ENCODE results near the gene DGKB. TPM values are rescaled to one million over a fixed set of nuclear protein-coding genes. Genes with fewer than 3 reads are reported as not detected.

The DGKB gene
- total RNA-seq, 1 experiment from 2014 or later: 1.9 TPM

DNA sequence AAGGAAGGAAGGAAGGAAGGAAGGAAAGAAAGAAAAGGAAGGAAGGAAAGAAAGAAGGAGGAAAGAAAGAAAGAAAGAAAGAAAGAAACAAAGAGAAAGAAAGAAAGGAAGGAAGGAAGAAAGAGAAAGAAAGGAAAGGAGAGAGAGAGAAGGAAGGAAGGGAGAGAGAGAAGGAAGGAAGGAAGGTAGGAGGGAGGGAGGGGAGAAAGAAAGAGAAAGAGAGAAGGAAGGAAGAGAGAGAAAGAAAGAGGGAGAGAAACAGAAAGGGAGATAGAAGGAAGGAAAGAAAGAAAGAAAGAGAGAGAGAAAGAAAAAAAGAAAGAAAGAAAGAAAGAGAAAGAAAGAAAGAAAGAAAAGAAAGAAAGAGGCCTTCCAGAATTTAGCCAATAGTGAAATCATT lies 204.9 kb downstream of the DGKB start (continued):
- no peak for TF ChIP-seq PRDM15 (CRISPR knock-in tag; IDR thresholded peaks at IDR 0.05)
- TF ChIP-seq NFATC4 (CRISPR knock-in tag; IDR thresholded peaks at IDR 0.05): no peak
- TF ChIP-seq, protein P1, sequence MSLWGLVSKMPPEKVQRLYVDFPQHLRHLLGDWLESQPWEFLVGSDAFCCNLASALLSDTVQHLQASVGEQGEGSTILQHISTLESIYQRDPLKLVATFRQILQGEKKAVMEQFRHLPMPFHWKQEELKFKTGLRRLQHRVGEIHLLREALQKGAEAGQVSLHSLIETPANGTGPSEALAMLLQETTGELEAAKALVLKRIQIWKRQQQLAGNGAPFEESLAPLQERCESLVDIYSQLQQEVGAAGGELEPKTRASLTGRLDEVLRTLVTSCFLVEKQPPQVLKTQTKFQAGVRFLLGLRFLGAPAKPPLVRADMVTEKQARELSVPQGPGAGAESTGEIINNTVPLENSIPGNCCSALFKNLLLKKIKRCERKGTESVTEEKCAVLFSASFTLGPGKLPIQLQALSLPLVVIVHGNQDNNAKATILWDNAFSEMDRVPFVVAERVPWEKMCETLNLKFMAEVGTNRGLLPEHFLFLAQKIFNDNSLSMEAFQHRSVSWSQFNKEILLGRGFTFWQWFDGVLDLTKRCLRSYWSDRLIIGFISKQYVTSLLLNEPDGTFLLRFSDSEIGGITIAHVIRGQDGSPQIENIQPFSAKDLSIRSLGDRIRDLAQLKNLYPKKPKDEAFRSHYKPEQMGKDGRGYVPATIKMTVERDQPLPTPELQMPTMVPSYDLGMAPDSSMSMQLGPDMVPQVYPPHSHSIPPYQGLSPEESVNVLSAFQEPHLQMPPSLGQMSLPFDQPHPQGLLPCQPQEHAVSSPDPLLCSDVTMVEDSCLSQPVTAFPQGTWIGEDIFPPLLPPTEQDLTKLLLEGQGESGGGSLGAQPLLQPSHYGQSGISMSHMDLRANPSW (CRISPR knock-in tag; conservative IDR thresholded peaks at IDR 0.05; ENCODE audit: low read depth): no peak
- TF ChIP-seq MAX (CRISPR knock-in tag; IDR thresholded peaks at IDR 0.05): no peak
- no peak for TF ChIP-seq JUN (CRISPR knock-in tag; IDR thresholded peaks at IDR 0.05)
- no peak for TF ChIP-seq CREB1 (CRISPR knock-in tag; IDR thresholded peaks at IDR 0.05)
- TF ChIP-seq, protein P2, sequence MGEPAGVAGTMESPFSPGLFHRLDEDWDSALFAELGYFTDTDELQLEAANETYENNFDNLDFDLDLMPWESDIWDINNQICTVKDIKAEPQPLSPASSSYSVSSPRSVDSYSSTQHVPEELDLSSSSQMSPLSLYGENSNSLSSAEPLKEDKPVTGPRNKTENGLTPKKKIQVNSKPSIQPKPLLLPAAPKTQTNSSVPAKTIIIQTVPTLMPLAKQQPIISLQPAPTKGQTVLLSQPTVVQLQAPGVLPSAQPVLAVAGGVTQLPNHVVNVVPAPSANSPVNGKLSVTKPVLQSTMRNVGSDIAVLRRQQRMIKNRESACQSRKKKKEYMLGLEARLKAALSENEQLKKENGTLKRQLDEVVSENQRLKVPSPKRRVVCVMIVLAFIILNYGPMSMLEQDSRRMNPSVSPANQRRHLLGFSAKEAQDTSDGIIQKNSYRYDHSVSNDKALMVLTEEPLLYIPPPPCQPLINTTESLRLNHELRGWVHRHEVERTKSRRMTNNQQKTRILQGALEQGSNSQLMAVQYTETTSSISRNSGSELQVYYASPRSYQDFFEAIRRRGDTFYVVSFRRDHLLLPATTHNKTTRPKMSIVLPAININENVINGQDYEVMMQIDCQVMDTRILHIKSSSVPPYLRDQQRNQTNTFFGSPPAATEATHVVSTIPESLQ (CRISPR knock-in tag; IDR thresholded peaks at IDR 0.05): no peak
- no peak for TF ChIP-seq HMGA2 (CRISPR knock-in tag; IDR thresholded peaks at IDR 0.05)
- TF ChIP-seq NR2C2 (CRISPR knock-in tag; IDR thresholded peaks at IDR 0.05): no peak
- TF ChIP-seq TEAD1 (CRISPR knock-in tag; IDR thresholded peaks at IDR 0.05): no peak
- TF ChIP-seq TEAD4 (CRISPR knock-in tag; IDR thresholded peaks at IDR 0.05): no peak
- no peak for TF ChIP-seq ZNF396 (CRISPR knock-in tag; IDR thresholded peaks at IDR 0.05; ENCODE audit: borderline replicate concordance)
- TF ChIP-seq, protein P3, sequence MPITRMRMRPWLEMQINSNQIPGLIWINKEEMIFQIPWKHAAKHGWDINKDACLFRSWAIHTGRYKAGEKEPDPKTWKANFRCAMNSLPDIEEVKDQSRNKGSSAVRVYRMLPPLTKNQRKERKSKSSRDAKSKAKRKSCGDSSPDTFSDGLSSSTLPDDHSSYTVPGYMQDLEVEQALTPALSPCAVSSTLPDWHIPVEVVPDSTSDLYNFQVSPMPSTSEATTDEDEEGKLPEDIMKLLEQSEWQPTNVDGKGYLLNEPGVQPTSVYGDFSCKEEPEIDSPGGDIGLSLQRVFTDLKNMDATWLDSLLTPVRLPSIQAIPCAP (CRISPR knock-in tag; IDR thresholded peaks at IDR 0.05): no peak
- TF ChIP-seq NFYB (CRISPR knock-in tag; conservative IDR thresholded peaks at IDR 0.05; ENCODE audit: low read depth): no peak

GRCh38 chr7:14691597-14692203 lies 210.9 kb downstream of the DGKB start:
- POLR2A ChIA-PET: no interaction called here
- no peak overlapping the region for H3K4me3 Mint-ChIP-seq

More at GRCh38 chr7:14691597-14692203, 210.9 kb downstream of the DGKB start:
- Mint-ChIP-seq H3K9me3 (peaks cover 5% of the 10 kb centered on the region; the same call in 1 of the 2 replicates), H3K27me3 (ENCODE audit: low read depth) (no peaks in the 10 kb centered on the region), H3K4me1 (peaks cover 18% of the 10 kb centered on the region), H3K27ac (no peak overlapping the region), H3K36me3 (no peaks in the 10 kb centered on the region)
- DNase-seq (ENCODE audit: low spot score) (peak; percentile 73), ATAC-seq (peak; percentile 74)
- TF ChIP-seq, protein P4, sequence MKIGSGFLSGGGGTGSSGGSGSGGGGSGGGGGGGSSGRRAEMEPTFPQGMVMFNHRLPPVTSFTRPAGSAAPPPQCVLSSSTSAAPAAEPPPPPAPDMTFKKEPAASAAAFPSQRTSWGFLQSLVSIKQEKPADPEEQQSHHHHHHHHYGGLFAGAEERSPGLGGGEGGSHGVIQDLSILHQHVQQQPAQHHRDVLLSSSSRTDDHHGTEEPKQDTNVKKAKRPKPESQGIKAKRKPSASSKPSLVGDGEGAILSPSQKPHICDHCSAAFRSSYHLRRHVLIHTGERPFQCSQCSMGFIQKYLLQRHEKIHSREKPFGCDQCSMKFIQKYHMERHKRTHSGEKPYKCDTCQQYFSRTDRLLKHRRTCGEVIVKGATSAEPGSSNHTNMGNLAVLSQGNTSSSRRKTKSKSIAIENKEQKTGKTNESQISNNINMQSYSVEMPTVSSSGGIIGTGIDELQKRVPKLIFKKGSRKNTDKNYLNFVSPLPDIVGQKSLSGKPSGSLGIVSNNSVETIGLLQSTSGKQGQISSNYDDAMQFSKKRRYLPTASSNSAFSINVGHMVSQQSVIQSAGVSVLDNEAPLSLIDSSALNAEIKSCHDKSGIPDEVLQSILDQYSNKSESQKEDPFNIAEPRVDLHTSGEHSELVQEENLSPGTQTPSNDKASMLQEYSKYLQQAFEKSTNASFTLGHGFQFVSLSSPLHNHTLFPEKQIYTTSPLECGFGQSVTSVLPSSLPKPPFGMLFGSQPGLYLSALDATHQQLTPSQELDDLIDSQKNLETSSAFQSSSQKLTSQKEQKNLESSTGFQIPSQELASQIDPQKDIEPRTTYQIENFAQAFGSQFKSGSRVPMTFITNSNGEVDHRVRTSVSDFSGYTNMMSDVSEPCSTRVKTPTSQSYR (CRISPR knock-in tag; IDR thresholded peaks at IDR 0.05): no peak
- peak; percentile 80 for TF ChIP-seq CTCF (IDR thresholded peaks at IDR 0.05)
- CTCF ChIA-PET: interaction anchor here (0.5 to 2.2 kb wide), 27 partner anchors 10 to 1412 kb away, joined by 3 to 24 read pairs (median 3); partner anchors contain the start of gene ETV1
